NCI-H2227 treated with DMSO at 0.1 percent for 48 hours (cell line): Measurements from ENCODE around the gene ETV5.

ENCODE experiments used
- DNase-seq: peaks from one replicate; lab custom pipeline; 2025; lab: John Stamatoyannopoulos, UW

Gene ETV5

DNA sequence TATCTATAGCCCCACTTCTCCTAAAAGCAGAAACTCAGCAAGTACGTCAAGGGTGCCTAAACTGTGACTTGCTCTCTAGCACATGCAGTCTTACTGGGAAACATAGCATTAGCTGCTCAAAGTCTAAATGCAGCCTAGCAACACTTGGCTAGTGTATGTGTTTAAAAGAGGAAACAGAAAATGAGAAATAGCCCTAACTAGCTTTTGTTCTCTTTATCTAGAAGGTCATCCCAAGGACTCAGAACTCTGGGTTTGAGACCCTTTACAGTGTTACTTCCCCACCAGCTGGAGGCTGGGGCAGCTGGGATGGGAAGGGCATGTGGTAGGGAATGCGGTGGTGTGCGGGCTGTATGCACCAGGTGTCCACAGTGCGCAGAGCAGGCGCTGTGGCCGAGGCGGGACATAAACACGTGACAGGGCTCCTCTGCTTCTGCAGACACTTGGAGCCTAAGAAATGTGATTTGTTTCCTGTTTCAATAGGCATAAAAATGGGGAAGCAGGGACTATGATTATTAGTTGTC is 13.3 kb downstream of the ETV5 start:
- DNase-seq = no peak

DNA sequence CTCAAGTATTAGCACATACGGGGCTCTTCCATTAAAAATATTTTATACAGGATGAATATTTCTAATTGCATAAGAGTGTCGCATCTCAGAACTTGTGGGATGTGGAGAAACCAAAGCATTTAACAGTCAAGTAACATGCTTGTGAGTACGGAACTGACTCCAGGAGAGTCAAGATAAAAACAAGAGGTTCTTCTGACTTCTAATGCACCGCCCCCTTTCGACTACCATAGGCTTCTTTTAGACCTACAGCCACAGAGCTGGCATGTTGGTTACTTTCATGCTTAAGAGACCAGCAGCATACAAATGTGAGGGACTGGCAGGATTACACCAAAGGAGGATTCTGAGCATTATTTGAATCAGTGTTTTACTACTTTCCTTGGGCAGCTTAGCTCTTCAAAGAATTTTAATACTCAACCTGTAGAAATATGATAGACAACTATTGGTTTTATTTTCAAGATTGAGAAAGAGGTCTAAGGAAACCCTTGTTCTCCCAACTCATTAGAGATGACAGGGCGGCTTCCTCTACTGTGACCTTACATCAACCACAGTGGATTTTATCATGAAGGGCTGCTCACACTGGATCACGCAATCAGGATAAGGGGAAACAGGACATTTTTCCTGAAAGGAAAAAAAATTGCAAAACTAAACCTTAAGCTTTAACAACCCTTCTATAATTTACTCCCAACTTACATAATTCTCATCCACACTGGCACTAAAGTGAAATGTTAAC is 14.0 kb downstream of the ETV5 start:
- DNase-seq = no peak

DNA sequence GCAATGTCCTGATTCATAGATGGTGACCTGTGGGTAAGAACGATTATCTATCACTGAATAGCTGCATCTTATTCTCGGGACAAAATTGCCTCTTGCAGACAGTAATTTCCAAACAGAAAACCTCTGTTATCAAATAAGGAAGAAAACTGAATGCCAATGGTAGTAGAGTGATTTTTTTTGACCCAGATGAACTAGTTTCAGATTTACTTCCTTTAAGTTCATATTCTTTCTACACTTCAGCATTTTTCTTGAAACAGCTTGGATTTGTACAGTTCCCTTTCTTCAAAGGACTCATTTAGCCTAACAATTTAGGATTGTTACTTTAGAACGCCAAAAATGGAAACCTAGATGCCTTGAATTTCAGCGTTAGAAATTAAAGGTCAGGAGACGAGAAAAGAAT is 14.6 kb downstream of the ETV5 start:
- no peak for DNase-seq

DNA sequence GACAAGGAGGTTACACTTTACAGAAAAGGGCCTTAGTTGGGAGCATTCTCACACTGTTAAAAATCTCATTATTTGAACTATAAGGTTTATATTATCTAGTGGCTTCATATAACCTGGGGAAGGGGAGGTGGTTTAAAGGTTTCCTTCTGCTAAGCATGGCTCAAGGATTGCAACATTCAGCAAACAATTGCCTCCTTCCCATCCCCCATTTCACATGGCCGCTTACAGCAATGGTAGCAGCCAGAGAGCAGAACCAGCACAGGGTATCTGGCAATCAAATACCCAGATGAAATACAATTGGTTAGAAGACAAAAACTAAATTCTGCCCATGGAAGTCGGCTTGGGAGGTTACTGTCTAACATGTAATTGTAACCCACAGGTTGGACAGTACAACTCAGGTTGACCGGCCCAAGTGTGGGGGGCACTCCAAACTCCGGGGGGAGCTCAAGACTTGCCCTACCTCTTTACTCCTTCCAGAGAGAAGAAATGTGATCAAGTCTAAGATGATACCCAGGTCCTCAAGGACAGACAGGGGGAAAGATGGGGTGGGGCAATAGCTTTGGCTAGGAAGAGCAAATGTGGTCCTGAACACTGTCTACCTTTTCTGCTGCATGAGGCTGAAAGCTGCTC is 15.5 kb downstream of the ETV5 start:
- DNase-seq = no peak

DNA sequence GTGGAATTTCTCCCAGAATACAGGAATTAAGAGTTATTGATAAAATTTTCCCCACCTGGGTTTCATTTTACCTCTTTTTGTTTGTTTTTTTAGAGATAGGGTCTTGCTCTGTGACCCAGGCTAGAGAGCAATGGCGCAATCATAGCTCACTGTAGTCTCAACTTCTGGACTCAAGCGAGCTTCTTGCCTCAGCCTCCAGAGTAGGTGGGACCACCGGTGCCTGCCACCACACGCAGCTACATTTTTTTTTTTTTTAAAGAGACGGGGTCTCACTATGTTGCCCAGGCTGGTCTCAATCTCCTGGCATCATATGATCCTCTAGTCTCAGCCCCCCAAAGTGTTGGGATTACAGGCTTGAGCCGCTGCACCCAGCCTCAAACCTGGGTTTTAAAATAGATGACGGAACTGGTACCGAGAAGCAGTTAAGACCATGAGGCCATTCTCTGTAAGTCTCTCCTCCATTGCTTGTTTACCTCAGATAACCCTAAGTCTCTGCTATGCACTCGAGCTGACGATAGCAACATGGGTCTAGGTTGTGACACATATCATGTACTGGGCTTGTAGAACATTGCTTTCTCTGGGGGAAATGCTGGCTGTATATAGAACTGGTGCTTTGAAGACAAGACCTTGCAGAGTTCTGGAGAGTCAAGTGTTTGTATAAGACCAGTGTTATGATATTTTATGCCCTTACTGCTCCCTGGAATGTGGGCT is 16.4 kb downstream of the ETV5 start:
- DNase-seq = no peak

DNA sequence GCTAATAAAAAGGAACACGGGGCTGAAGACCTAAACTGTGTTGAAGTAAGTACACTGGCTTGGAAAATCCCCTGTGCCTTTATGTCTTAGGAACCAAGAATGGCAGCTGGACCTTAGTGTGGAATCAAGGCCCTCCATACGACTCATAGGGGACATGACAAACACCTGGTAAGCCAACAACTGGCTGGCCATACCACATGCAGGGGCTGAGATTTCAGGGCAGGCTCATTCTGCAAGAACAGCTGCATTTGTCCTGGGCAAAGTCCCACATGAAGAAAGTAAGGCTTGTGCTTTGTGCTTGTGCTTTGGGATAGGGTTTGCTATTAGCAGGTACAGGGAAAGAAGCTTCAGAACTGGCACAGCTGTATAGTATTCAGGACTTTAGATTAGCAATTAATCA is 18.0 kb downstream of the ETV5 start:
- no peak for DNase-seq

DNA sequence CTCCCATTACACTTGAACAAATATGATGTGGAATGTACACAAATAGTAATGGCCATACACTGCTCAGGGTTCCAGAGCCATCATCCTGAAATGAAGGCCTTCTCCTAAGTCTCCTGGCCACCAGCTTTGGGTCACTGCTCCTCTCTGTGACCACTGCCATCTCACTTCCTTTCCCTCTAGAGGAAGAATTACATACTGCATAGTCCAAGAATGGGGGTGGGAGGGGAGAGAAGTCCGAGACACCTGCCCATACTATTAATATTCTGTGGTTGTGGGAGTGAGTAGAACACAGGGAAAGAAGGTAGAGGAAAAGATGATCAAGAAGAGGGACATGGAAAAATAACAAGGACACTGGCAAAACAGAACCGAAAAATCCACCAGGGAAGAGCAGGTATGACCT is 20.6 kb downstream of the ETV5 start:
- no peak for DNase-seq

DNA sequence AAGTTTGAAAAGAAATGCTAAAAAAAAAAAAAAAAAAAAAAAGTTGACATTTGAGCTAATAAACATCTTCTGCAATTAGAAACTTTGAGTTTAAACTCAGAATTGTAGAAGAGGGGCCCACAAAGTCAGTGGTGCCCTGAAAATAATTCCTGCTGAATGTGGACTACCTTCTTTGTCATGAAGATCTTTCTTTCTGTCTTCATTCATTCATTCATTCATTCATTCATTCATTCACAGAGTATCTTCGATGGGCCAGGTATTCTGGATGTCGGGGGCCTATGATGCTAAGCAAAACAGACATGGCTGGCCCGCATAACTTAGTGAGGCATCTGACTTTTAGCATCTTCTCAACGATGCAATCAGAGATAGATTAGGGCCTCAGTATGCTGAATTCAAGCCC is 24.6 kb downstream of the ETV5 start:
- no peak for DNase-seq

DNA sequence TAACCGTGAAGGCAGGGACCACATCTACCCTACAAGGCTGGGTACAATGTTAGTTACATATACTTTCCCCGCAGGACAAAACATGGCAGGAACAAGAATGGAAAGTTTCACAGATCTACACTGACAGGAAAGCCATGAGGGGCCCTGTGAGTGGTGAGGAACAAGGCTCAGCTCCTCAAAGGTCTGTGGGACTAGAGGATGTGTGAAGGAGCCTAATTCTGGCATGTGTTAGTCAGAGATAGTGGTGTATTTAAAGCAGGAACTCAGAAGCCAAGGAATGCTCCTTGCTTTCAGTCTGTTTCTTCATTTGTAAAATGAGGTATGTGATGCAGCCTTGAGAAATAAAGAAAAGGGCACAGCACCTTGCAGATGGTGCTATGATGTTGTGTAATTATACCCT is 25.1 kb downstream of the ETV5 start:
- DNase-seq = no peak

DNA sequence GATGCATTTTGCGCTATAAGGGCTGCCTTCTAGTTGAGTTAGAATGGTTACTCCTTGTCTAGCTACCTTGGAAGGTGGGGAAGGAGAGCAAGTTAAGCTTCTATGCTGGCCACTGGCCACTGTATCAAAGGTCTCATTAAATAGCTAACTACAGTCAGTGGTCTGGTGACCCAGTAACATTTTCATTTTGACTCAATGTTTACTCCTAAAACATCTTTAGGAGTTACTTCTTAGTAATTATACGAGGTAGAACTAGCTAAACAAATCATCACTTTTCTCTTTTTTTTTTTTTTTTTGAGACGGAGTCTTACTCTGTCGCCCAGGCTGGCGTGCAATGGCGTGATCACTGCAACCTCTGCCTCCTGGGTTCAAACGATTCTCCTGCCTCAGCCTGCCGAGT is 26.7 kb downstream of the ETV5 start:
- no peak for DNase-seq

DNA sequence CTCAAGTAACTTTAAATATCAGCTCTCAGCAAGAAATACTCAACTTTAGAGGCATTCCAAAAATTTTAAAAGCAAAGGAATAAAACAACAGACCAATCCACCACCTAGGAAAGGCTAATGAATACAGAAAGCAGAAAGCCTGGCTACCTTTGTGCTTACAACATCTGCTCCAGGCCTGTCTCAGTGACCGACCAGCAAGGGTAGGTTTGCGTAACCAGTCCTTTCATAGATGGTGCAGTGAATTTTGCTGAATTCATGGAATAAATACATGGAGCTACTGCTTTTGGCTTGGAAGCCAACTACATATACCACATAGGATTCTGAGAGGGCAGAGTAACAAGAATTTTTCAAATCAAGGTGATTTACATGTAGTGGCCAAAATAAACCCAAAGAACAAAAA is 27.2 kb downstream of the ETV5 start:
- DNase-seq = no peak

DNA sequence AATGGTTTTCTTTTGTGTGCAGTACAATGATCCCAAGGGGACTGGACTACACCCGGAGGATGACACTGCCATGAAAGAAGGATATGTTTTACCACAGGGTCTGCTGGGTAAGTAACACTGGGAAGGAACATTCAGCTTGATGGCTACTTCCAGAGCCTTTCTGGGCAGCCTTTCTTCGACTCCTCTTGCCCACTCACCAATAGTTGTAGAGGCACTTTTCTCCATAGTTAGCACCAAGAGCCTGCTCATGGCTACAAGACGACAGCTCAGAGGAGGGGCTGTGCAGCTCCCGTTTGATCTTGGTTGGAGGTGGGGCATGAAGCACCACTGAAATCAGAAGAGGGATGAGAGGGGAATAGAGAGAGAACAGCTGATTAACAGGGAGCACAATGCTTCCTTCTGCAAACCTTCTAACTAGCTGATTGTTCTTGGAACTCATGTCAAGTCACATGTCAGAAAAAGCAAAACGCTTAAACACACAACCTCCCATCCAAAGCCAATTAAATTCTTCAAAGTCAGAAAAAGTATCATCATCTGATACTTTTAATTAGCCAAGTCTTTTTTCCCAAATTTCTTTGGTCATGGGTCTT is 27.9 kb downstream of the ETV5 start:
- DNase-seq = no peak

DNA sequence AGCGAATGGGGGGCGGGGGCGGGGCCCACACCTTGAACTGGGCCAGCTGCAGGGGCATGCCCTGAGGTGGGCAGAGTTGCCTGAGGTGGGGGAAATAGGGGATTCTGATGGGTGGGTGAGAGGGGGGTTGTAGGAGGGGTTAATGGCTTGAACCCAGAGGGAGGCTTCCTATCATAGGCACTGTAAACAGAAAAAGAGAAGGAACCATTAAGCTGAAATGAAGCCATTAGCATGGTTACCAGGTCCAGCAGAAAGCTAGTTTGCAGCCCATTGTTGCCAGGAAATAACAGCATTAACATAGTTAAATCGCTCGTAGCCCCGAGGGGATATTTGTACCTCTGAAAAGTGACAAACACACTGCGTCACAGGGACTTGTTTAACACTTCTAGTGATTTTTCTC is 29.0 kb downstream of the ETV5 start:
- DNase-seq = no peak

DNA sequence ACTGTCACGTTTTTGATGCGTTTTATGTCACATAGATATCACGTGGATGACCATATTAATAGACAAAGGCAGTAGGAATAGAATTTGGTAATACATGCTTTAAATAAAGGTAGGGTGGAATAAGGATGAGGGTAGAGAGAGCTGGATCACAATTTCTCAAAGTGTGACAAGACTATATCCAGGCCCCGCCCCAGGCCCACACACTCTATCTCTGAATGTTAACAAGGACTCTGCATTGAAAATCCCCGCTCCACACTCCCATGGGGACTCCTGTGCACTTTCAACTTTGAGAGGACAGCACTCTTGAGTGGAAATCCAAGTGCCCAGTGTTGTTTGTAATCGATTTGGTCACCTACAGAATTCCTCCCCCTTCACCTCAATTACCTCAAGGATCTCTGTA is 31.4 kb downstream of the ETV5 start:
- DNase-seq = no peak

DNA sequence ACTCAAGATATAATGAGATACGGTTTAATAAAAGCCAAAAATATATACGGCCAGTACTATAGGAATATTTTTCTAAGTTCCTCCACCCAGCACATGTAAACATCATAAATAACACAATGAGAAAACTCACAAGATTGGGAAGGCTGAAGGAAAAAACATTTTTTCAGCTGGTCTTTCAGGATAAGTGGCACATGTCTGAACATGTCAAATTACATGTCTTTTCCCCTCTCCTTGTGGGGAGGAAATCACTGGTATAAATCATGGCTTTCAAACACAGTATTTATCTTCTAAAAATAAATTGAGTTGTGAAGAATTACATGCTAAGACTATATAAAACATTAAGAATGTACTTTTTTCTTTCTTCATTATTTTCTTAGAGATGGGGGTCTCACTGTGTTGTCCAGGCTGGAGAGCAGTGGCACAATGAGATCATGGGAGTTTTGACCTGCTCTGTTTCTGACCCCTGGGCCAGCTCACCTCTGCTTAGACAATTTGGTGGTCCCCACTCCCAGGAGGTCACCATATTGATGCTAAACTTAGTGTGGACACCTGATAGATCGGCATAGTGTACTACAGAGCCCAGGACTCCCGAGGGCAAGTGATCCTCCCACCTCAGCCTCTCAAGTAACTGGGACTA is 32.8 kb downstream of the ETV5 start:
- DNase-seq = no peak

DNA sequence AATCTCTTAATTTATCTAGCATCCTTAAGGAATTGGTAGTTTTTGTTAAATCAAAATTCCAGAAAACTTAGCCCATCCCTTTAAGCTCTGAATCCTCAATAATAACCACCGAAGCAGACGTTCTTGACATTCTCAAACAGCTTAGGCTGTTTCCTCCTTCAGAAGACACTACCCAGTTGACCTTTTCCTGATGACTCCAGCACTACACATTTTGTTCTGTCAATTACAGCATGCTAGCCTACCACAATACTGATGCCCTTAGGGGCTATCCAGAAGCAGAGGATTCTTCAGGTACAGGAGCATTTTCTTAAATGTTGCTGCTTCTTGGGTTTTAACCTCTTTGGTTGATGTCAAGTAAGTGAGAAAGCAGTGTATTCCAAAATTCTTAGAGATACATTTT is 33.4 kb downstream of the ETV5 start:
- no peak for DNase-seq

DNA sequence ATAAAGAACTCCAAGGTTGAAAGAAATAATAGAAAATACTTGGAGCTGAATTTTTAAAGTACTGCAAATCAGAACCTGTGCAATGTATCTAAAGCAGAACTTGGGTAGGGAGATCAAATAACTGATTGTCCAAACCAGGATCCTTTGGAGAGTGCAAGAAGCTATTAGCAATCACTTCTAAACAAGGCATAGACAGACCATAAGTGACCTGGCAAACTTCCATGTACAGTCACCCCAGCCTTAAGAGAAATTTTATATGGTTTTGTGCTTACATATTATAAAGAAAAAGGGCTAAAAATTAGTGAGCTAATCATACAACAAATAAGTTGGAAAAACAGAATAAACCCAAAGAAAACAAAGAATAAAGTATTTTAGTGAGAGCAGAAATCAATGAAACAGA is 35.2 kb downstream of the ETV5 start:
- no peak for DNase-seq

DNA sequence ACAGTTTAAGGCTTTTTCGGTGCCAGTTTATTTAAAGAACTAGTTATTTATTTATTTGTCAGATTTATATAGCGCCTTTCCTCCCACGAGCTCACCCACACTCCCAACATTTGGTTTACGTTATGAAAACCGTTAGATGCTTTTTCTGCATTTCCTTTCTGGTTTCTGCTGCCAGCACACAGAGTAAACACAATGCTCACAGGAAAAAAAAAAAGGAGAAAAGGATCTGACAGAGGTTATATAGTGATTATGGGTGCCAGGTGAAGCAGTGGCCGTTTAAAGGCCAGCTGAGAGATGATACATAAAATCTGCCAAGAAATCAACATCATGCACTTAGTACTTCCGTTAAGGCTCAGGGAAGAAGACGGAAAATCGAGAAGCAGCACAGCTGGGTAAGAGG is 37.9 kb downstream of the ETV5 start:
- DNase-seq = no peak

DNA sequence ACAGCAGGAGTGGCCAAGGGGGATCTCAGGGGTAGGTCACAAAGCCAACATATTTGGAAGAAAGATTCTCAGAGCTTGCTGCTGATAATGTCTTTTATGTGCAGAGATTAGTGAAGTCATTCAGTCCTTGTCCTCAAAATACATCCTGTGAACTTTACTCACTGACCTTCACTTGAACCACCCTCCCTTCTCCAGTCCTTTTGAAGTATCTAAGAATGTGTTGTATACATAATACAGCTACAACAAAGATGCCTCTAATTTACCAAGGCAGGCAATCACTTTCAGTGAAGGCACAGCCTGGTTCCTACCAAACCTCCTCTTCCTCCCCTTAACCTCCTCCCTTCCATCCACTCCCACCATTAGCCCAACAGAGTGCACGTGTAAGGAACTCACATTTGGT is 38.3 kb downstream of the ETV5 start:
- DNase-seq = no peak

DNA sequence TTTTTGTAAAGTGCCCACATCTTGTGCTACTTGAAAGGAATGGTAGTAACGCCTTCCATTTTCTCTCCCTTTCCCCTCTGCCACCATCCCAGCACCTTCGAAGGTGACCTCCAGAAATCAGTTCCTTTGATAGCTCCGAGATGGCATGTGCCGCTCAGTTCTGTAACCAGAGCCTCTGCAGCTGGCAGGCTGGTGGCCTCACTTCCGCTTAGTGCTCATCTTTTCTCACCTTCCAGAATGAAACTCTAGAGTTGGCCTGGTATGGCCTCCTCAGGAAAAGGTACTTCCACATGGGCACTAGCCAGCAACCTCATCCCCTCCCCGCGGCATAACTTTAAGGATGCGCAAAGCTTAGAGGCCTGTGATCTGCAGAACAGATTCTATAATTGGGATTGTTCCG is 38.8 kb downstream of the ETV5 start:
- DNase-seq = no peak

DNA sequence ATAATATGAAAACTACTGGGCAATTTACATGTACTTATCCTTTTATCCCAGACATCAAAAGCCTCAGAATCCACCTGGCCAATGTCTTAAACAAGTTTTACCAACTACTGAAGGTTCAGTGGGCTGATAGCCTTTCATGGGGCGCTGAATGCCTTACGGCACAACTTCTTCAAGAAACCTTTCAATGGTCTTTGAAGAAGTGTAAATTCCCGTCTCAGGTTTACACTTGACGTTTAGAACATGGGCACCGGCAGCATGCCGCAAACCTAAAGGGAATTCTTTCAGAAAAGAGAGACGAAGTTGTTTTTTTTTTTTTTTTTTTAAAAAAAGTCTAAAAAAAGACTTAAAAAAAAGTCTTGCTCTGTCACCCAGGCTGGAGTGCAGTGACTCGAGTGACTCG is 39.7 kb downstream of the ETV5 start:
- DNase-seq = no peak

DNA sequence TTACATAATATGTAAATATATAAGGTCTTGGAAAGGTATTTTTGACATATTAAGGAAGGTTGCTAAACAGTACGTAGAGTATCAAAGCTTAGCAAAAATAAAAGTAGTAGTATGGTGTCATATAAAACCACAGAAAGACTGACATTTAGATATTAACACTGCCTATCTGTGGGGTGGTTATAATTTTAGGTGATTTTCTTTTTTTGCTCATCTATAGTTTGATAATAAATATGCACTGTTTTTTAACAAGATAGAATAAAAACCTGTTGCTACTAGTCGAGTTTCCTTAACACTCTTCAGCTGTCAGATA is 40.7 kb downstream of the ETV5 start:
- DNase-seq = no peak
